ENCODE data around the gene SLC12A6. TPM values are rescaled to one million over a fixed set of nuclear protein-coding genes. Genes with fewer than 3 reads are reported as not detected.

The SLC12A6 gene
- polyA plus RNA-seq, 1 donor from 2014 or later: 7.3 TPM

GRCh38 chr15:34304613-34305012 is 33.0 kb downstream of the SLC12A6 start:
- no peaks in the 10 kb centered on the region for H3K9me2 ChIP-seq (ENCODE audit: insufficient read depth, low read length)
- no peak overlapping the region for H2AFZ ChIP-seq (ENCODE audit: low read depth, low read length)
- no peak for TF ChIP-seq TAF1 (IDR thresholded peaks at IDR 0.05; ENCODE audit: low read depth)
- TF ChIP-seq RAD21 (conservative IDR thresholded peaks at IDR 0.05): no peak
- TF ChIP-seq, protein P1, sequence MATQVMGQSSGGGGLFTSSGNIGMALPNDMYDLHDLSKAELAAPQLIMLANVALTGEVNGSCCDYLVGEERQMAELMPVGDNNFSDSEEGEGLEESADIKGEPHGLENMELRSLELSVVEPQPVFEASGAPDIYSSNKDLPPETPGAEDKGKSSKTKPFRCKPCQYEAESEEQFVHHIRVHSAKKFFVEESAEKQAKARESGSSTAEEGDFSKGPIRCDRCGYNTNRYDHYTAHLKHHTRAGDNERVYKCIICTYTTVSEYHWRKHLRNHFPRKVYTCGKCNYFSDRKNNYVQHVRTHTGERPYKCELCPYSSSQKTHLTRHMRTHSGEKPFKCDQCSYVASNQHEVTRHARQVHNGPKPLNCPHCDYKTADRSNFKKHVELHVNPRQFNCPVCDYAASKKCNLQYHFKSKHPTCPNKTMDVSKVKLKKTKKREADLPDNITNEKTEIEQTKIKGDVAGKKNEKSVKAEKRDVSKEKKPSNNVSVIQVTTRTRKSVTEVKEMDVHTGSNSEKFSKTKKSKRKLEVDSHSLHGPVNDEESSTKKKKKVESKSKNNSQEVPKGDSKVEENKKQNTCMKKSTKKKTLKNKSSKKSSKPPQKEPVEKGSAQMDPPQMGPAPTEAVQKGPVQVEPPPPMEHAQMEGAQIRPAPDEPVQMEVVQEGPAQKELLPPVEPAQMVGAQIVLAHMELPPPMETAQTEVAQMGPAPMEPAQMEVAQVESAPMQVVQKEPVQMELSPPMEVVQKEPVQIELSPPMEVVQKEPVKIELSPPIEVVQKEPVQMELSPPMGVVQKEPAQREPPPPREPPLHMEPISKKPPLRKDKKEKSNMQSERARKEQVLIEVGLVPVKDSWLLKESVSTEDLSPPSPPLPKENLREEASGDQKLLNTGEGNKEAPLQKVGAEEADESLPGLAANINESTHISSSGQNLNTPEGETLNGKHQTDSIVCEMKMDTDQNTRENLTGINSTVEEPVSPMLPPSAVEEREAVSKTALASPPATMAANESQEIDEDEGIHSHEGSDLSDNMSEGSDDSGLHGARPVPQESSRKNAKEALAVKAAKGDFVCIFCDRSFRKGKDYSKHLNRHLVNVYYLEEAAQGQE (IDR thresholded peaks at IDR 0.05; ENCODE audit: borderline replicate concordance): no peak
- TF ChIP-seq SMC3 (conservative IDR thresholded peaks at IDR 0.05; ENCODE audit: poor library complexity): no peak
- no peak for TF ChIP-seq MXI1 (conservative IDR thresholded peaks at IDR 0.05; ENCODE audit: poor library complexity, severe bottlenecking)
- no peak for TF ChIP-seq EZH2 (IDR thresholded peaks at IDR 0.05; ENCODE audit: borderline replicate concordance, insufficient read depth, low read length, poor library complexity, severe bottlenecking)
- TF ChIP-seq, protein P2, sequence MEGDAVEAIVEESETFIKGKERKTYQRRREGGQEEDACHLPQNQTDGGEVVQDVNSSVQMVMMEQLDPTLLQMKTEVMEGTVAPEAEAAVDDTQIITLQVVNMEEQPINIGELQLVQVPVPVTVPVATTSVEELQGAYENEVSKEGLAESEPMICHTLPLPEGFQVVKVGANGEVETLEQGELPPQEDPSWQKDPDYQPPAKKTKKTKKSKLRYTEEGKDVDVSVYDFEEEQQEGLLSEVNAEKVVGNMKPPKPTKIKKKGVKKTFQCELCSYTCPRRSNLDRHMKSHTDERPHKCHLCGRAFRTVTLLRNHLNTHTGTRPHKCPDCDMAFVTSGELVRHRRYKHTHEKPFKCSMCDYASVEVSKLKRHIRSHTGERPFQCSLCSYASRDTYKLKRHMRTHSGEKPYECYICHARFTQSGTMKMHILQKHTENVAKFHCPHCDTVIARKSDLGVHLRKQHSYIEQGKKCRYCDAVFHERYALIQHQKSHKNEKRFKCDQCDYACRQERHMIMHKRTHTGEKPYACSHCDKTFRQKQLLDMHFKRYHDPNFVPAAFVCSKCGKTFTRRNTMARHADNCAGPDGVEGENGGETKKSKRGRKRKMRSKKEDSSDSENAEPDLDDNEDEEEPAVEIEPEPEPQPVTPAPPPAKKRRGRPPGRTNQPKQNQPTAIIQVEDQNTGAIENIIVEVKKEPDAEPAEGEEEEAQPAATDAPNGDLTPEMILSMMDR (IDR thresholded peaks at IDR 0.05; ENCODE audit: poor library complexity, severe bottlenecking): no peak
- TF ChIP-seq POLR2AphosphoS5 (IDR thresholded peaks at IDR 0.05): no peak
- TF ChIP-seq EP300 (conservative IDR thresholded peaks at IDR 0.05; ENCODE audit: poor library complexity, severe bottlenecking): no peak
- no peak overlapping the region for H3K9ac ChIP-seq (ENCODE audit: low read length)
- H3K36me3 ChIP-seq (ENCODE audit: insufficient read depth, low read length): no peaks in the 10 kb centered on the region
- no peaks in the 10 kb centered on the region for H3K9me3 ChIP-seq (ENCODE audit: low read length)
- H4K20me1 ChIP-seq (ENCODE audit: insufficient read depth): no peaks in the 10 kb centered on the region
- no peaks in the 10 kb centered on the region for H3K79me2 ChIP-seq (replicated peaks; ENCODE audit: insufficient read depth, low read length)
- H3K27ac ChIP-seq (ENCODE audit: low read length): no peak overlapping the region
- no peaks in the 10 kb centered on the region for H3K27me3 ChIP-seq (ENCODE audit: insufficient read depth, low read depth, low read length)
- no peak overlapping the region for H3K4me2 ChIP-seq (ENCODE audit: low read length)
- no peaks in the 10 kb centered on the region for H3F3A ChIP-seq (ENCODE audit: insufficient read depth, low read length, poor library complexity, severe bottlenecking)
- no peak overlapping the region for H3K4me3 ChIP-seq (ENCODE audit: low read length)

DNA sequence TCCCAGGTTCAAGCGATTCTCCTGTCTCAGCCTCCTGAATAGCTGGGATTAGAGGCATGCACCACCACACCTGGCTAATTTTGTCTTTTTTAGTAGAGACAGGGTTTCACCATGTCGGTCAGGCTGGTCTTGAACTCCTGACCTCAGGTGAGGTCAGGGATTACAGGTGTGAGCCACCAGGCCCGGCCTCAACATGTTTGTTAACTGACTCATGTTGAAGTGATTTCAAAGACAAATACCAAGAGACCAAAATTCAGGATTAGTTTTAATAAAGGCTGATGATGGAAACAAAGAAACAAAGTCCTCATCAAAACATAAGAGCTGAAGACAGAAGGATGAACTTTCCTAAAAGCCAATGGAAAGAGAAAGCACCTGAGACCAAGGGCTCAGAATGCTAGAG is 36.5 kb downstream of the SLC12A6 start:
- no peak for TF ChIP-seq MXI1 (conservative IDR thresholded peaks at IDR 0.05; ENCODE audit: poor library complexity, severe bottlenecking)
- TF ChIP-seq, protein P2 (IDR thresholded peaks at IDR 0.05; ENCODE audit: poor library complexity, severe bottlenecking): no peak
- TF ChIP-seq EP300 (conservative IDR thresholded peaks at IDR 0.05; ENCODE audit: poor library complexity, severe bottlenecking): no peak
- H3K4me2 ChIP-seq (ENCODE audit: low read length): no peak overlapping the region
- no peaks in the 10 kb centered on the region for H3K79me2 ChIP-seq (replicated peaks; ENCODE audit: insufficient read depth, low read length)
- H2AFZ ChIP-seq (ENCODE audit: low read depth, low read length): no peak overlapping the region
- no peaks in the 10 kb centered on the region for H3K9me3 ChIP-seq (ENCODE audit: low read length)
- no peaks in the 10 kb centered on the region for H3K36me3 ChIP-seq (ENCODE audit: insufficient read depth, low read length)
- H3F3A ChIP-seq (ENCODE audit: insufficient read depth, low read length, poor library complexity, severe bottlenecking): no peaks in the 10 kb centered on the region
- H3K27me3 ChIP-seq (ENCODE audit: insufficient read depth, low read depth, low read length): no peaks in the 10 kb centered on the region
- no peak overlapping the region for H3K9ac ChIP-seq (ENCODE audit: low read length)
- no peak overlapping the region for H3K27ac ChIP-seq (ENCODE audit: low read length)
- H3K9me2 ChIP-seq (ENCODE audit: insufficient read depth, low read length): no peaks in the 10 kb centered on the region
- no peak overlapping the region for H3K4me3 ChIP-seq (ENCODE audit: low read length)
- no peaks in the 10 kb centered on the region for H4K20me1 ChIP-seq (ENCODE audit: insufficient read depth)

All from neural cell (in vitro differentiated cells).